Measurements from ENCODE around the gene MRPS10. TPM values are rescaled to one million over a fixed set of nuclear protein-coding genes. Genes with fewer than 3 reads are reported as not detected.

Gene MRPS10
- total RNA-seq, 1 donor from 2014 or later: 32.1 TPM

DNA sequence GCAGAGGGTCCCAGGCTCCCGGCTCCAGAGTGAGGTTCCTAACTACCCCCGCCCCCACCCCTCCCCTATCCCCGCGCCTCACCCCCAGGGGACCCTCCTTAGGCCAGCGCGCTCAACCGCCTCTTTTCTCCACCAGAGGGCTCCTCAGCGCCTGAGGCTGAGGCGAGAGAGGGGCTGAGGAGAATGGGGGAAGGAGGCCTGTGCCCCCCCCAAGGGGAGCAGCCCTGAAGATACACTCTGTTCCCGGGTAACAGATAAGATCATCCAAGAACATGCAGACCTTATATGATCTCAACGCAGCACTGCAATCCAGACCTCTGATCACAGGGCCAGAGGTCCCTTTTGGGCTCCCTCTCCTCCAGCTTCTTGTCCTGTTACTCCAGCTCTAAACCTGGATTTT lies 43.3 kb upstream of the MRPS10 start:
- peaks cover 9% of the 10 kb centered on the region for H3K36me3 ChIP-seq (ENCODE audit: insufficient read depth, low read length)
- Mint-ChIP-seq H3K4me3 (ENCODE audit: unreplicated experiment) (no peak overlapping the region), H3K36me3 (ENCODE audit: low read depth, unreplicated experiment) (peaks cover 16% of the 10 kb centered on the region), H3K27me3 (ENCODE audit: low read depth, unreplicated experiment) (peaks cover 2% of the 10 kb centered on the region), H3K4me1 (ENCODE audit: low read depth, unreplicated experiment) (peaks cover 7% of the 10 kb centered on the region), H3K9me3 (ENCODE audit: unreplicated experiment) (no peaks in the 10 kb centered on the region), H3K27ac (ENCODE audit: unreplicated experiment) (no peak overlapping the region)
- H3K4me1 ChIP-seq (ENCODE audit: insufficient read depth, low read length): no peaks in the 10 kb centered on the region
- no peak overlapping the region for H3K27ac ChIP-seq (ENCODE audit: low read depth, low read length)
- FAIRE-seq (no peak), DNase-seq (ENCODE audit: low read depth) (no peak)
- no peak overlapping the region for H3K4me2 ChIP-seq (ENCODE audit: low read length)
- no peaks in the 10 kb centered on the region for H4K20me1 ChIP-seq (ENCODE audit: insufficient read depth, low read length)
- TF ChIP-seq EZH2 (IDR thresholded peaks at IDR 0.05; ENCODE audit: insufficient read depth, low read length): no peak
- TF ChIP-seq, protein P1, sequence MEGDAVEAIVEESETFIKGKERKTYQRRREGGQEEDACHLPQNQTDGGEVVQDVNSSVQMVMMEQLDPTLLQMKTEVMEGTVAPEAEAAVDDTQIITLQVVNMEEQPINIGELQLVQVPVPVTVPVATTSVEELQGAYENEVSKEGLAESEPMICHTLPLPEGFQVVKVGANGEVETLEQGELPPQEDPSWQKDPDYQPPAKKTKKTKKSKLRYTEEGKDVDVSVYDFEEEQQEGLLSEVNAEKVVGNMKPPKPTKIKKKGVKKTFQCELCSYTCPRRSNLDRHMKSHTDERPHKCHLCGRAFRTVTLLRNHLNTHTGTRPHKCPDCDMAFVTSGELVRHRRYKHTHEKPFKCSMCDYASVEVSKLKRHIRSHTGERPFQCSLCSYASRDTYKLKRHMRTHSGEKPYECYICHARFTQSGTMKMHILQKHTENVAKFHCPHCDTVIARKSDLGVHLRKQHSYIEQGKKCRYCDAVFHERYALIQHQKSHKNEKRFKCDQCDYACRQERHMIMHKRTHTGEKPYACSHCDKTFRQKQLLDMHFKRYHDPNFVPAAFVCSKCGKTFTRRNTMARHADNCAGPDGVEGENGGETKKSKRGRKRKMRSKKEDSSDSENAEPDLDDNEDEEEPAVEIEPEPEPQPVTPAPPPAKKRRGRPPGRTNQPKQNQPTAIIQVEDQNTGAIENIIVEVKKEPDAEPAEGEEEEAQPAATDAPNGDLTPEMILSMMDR (IDR thresholded peaks at IDR 0.05; ENCODE audit: insufficient read depth, low read depth, low read length): peak; percentile 6
- H3K9ac ChIP-seq (ENCODE audit: low read length): no peak overlapping the region
- no peak overlapping the region for H2AFZ ChIP-seq (ENCODE audit: low read depth, low read length)
- H3K9me3 ChIP-seq (ENCODE audit: insufficient read depth, low read depth, low read length): no peaks in the 10 kb centered on the region
- H3K27me3 ChIP-seq (ENCODE audit: insufficient read depth, low read length): no peaks in the 10 kb centered on the region
- no peaks in the 10 kb centered on the region for H3K79me2 ChIP-seq (ENCODE audit: insufficient read depth, low read length)
- H3K4me3 ChIP-seq (ENCODE audit: insufficient read depth, low read depth, low read length): no peak overlapping the region

DNA sequence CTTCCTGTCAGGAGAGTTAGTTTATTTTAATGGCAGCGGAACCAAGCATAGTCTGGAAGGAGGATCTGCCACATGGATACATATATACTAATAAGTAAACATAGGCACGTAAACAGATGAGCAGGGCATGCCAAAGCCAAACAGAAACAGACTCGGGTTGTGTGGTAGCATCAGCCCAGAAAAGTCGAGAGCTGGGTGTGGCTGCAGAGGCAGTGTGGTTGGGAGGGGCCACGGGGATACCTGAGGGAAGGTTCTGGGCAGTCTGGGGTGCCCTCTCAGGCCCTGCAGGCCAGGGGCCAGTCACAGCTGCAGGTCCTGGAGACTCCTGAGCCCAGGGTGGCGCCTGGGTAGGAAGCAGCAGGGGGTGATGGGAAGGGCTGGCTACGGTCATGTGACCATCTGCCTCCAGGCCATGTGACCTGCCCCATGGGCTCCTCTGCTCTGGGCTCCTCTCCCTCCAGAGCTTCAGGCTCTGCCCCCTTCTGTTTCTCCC lies 42.8 kb upstream of the MRPS10 start:
- Mint-ChIP-seq H3K27ac (ENCODE audit: unreplicated experiment) (no peak overlapping the region), H3K9me3 (ENCODE audit: unreplicated experiment) (no peaks in the 10 kb centered on the region), H3K4me1 (ENCODE audit: low read depth, unreplicated experiment) (peaks cover 7% of the 10 kb centered on the region), H3K27me3 (ENCODE audit: low read depth, unreplicated experiment) (peaks cover 2% of the 10 kb centered on the region), H3K36me3 (ENCODE audit: low read depth, unreplicated experiment) (peaks cover 20% of the 10 kb centered on the region), H3K4me3 (ENCODE audit: unreplicated experiment) (no peak overlapping the region)
- H3K4me1 ChIP-seq (ENCODE audit: insufficient read depth, low read length): no peaks in the 10 kb centered on the region
- FAIRE-seq (no peak), DNase-seq (ENCODE audit: low read depth) (no peak)
- H3K9ac ChIP-seq (ENCODE audit: low read length): no peak overlapping the region
- H2AFZ ChIP-seq (ENCODE audit: low read depth, low read length): no peak overlapping the region
- H3K4me2 ChIP-seq (ENCODE audit: low read length): no peak overlapping the region
- H3K4me3 ChIP-seq (ENCODE audit: insufficient read depth, low read depth, low read length): no peak overlapping the region
- peaks cover 11% of the 10 kb centered on the region for H3K36me3 ChIP-seq (ENCODE audit: insufficient read depth, low read length)
- no peaks in the 10 kb centered on the region for H3K9me3 ChIP-seq (ENCODE audit: insufficient read depth, low read depth, low read length)
- H3K79me2 ChIP-seq (ENCODE audit: insufficient read depth, low read length): no peaks in the 10 kb centered on the region
- TF ChIP-seq, protein P1 (IDR thresholded peaks at IDR 0.05; ENCODE audit: insufficient read depth, low read depth, low read length): no peak
- TF ChIP-seq EZH2 (IDR thresholded peaks at IDR 0.05; ENCODE audit: insufficient read depth, low read length): no peak
- no peak overlapping the region for H3K27ac ChIP-seq (ENCODE audit: low read depth, low read length)
- no peaks in the 10 kb centered on the region for H4K20me1 ChIP-seq (ENCODE audit: insufficient read depth, low read length)
- no peaks in the 10 kb centered on the region for H3K27me3 ChIP-seq (ENCODE audit: insufficient read depth, low read length)

DNA sequence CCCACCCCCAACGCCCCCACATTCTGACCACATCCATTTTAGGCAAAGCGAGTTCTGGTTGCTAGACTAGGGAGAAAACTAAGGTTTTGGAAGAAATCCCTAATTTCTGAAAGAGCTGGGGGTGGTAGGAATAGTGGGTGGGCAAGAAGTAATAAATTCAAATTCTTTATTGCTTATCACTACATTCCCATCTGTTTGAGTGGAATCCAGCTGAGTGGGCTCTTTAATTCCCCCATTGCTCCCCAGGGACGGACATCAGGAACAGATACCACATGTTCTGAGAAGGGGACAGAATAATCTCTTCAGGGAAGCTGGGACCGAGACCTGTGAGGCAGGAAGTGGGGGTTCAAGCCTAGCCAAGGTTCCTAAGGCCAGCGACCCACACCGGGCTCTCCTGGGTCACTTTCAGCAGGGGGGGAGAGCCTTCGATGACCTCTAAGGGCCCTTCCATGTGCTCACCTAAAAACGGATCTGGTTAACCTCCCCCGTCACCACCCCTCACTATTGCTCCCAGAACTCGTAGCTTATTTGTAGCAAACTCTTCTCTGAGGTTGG lies 42.3 kb upstream of the MRPS10 start:
- FAIRE-seq: no peak
- TF ChIP-seq, protein P1 (IDR thresholded peaks at IDR 0.05; ENCODE audit: insufficient read depth, low read depth, low read length): no peak
- no peak for TF ChIP-seq EZH2 (IDR thresholded peaks at IDR 0.05; ENCODE audit: insufficient read depth, low read length)
- H3K4me3 Mint-ChIP-seq (ENCODE audit: unreplicated experiment): no peak overlapping the region

More for the DNA sequence above, 42.3 kb upstream of the MRPS10 start:
- DNase-seq (ENCODE audit: low read depth): no peak
- Mint-ChIP-seq H3K36me3 (ENCODE audit: low read depth, unreplicated experiment) (peaks cover 25% of the 10 kb centered on the region), H3K9me3 (ENCODE audit: unreplicated experiment) (no peaks in the 10 kb centered on the region), H3K27ac (ENCODE audit: unreplicated experiment) (no peak overlapping the region), H3K4me1 (ENCODE audit: low read depth, unreplicated experiment) (peaks cover 7% of the 10 kb centered on the region), H3K27me3 (ENCODE audit: low read depth, unreplicated experiment) (peaks cover 2% of the 10 kb centered on the region)
- no peaks in the 10 kb centered on the region for H3K9me3 ChIP-seq (ENCODE audit: insufficient read depth, low read depth, low read length)
- H4K20me1 ChIP-seq (ENCODE audit: insufficient read depth, low read length): no peaks in the 10 kb centered on the region
- H3K36me3 ChIP-seq (ENCODE audit: insufficient read depth, low read length): peaks cover 15% of the 10 kb centered on the region
- no peak overlapping the region for H3K4me2 ChIP-seq (ENCODE audit: low read length)
- no peak overlapping the region for H3K4me3 ChIP-seq (ENCODE audit: insufficient read depth, low read depth, low read length)
- H3K79me2 ChIP-seq (ENCODE audit: insufficient read depth, low read length): no peaks in the 10 kb centered on the region
- no peak overlapping the region for H2AFZ ChIP-seq (ENCODE audit: low read depth, low read length)
- H3K9ac ChIP-seq (ENCODE audit: low read length): no peak overlapping the region
- no peaks in the 10 kb centered on the region for H3K27me3 ChIP-seq (ENCODE audit: insufficient read depth, low read length)
- peaks cover 3% of the 10 kb centered on the region for H3K4me1 ChIP-seq (ENCODE audit: insufficient read depth, low read length)
- H3K27ac ChIP-seq (ENCODE audit: low read depth, low read length): no peak overlapping the region

Measured in astrocyte (in vitro differentiated cells and primary cell).